Skeletal muscle cell (primary cell): ENCODE results near the gene RETREG3.
"Not testable (repeated sequence)": the region's sequence is repeated elsewhere in the genome, so short reads cannot be mapped to it uniquely, and the experiment has no call there.

Source experiments
- DNase-seq: peaks from one replicate; pipeline ENCODE4 v3.0.0-alpha.2; 2010; ENCODE audit warnings: low read depth
- H3K4me3 ChIP-seq: 2 replicates; pipeline ENCODE4 v1.5.1; 2011; ENCODE audit warnings: low read depth, mild to moderate bottlenecking, control low read depth, low read length, moderate library complexity

Gene RETREG3

DNA sequence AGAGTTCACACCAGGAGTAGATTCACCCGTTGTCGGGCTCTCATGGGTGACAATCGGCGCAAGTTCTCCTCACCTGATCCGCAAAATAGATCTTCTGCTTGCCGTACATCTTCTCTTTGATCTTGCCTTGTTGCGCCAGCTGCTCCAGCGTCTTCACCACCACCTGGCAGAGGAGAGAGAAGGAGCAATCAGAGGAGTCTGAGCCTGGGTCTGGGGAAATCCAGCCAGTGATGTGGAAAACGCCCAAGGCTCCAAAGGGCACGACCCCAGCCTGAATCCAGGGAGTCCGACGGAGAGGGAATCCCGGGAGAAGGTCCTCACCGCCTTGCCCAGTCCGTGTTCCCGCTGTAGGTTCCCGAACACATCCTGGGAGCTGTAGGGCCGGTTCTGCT, 32.0 kb downstream of the RETREG3 start:
- H3K4me3 ChIP-seq = peak overlapping the region; percentile 75
- no peak for DNase-seq

GRCh38 chr17:42574463-42574862, 34.7 kb downstream of the RETREG3 start:
- no peak overlapping the region for H3K4me3 ChIP-seq
- DNase-seq = no peak

GRCh38 chr17:42573095-42573494, 36.1 kb downstream of the RETREG3 start:
- DNase-seq = no peak
- no peak overlapping the region for H3K4me3 ChIP-seq

GRCh38 chr17:42571435-42572225, 37.5 kb downstream of the RETREG3 start:
- DNase-seq = no peak
- no peak overlapping the region for H3K4me3 ChIP-seq

GRCh38 chr17:42568341-42569111, 40.6 kb downstream of the RETREG3 start:
- DNase-seq = no peak
- no peak overlapping the region for H3K4me3 ChIP-seq

DNA sequence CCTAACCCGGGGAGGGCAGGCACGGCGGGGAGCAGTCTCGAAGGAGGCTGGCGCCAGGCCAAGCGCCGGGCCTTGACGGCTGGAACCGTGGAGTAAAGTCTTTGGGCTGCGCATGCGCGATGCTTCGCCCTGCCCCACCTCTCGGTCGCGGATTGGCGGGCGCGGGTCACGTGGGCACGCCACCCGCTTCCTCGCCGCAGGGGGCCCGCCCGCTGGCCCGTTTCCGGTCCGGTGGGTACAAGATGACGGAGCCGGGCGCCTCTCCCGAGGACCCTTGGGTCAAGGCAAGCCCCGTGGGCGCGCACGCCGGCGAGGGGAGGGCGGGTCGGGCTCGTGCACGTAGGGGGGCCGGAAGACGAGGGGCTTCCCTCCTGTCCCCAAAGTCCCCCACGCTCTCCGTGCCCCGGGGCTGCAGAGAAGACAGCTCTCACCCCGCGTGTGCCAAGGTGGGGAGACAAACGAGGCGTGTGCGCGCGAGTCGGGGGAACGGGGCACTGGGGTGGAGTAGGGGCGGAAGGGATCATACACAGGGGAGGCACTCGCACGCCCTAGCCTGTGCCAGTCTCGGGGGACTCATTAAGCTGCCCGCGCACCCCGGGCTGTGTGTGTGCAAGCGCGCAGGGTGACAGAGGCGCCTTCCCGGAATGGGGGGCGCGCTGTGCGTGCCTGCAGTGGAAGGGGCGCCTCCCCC, 42.1 kb downstream of the RETREG3 start, which contains the start of gene MLX:
Gene MLX, plus strand, starts transcription at position 218 of the 691 bp plus-strand sequence. Its CDS starts 25 bp downstream, at position 243.
- peak; percentile 64 for DNase-seq
- peak within 1 kb of the TSS; percentile 86 for H3K4me3 ChIP-seq

DNA sequence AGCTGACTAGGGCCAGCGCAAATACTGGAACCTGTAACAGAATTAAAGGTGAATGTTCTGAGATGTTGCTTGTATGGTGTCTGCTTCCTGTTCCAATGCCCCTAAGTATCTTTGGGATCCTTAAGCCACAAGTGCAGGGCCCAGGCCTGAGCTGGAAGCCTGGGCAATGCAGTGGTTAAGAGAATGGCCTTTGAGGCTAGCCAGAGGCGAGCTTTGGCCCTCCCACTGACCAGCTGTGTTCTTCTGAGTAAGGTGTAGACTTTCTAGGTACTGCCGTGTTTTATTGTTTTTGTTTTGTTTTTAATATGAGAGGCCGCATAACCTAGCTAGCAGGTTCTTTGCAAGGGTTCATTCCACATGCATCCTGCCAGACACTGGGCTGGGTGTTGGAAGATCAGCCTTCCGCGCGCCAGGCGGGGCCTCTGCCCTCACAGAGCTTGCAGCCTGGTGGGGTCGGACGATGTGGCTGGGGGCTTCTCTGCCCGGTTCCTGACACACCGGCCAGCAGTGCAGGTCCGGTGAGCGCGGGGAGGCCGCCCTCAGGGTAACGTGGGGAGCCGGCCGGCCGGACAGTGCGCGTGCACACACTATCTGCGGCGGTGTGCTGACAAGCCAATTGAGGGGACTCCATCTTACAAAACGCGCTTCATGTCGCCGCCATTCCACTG, 42.8 kb downstream of the RETREG3 start:
- H3K4me3 ChIP-seq = peak overlapping the region; percentile 86
- no peak for DNase-seq

GRCh38 chr17:42565523-42566214, 43.5 kb downstream of the RETREG3 start:
- H3K4me3 ChIP-seq = no peak overlapping the region
- DNase-seq = no peak

GRCh38 chr17:42564815-42565522, 44.2 kb downstream of the RETREG3 start:
- DNase-seq = no peak
- no peak overlapping the region for H3K4me3 ChIP-seq

- no peak for DNase-seq
- no peak overlapping the region for H3K4me3 ChIP-seq
These were observed 45.2 kb downstream of the RETREG3 start for GRCh38 chr17:42563950-42564349.

DNA sequence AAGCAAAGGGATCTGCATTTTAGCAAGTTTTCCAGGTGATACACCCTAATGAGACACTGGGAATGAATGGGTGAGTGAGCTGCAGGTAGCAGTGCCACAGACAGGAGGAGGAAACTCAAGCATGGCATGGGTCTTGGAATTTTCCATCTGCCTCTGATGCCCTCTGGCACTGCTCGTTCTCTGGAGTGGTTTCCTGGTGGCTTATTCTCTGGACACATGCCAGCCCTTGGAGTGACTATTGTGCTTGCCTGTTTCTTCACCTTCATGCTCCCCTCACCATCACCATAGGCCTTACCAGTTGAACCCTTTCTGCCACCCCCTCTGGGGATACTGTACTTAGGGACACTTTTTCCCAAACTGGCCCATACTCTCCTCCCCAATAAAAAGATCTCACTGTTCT, 45.6 kb downstream of the RETREG3 start:
- H3K4me3 ChIP-seq = peak overlapping the region; percentile 80
- DNase-seq = no peak

DNA sequence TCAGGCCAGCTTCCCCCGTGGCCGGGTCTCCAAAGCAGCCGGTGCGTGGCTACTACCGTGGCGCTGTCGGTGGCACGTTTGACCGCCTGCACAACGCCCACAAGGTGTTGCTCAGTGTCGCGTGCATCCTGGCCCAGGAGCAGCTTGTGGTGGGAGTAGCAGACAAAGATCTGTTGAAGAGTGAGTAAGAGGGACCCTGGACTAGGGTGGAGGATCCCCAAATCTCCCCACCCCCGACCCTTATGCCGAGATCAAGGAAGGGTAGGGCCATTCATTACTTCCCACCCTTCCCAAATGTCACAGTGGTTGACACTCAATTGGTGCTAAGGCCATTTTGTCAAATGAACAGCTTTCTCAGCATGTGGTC, 46.0 kb downstream of the RETREG3 start:
- no peak for DNase-seq
- peak overlapping the region; percentile 80 for H3K4me3 ChIP-seq

GRCh38 chr17:42562388-42563142, 46.6 kb downstream of the RETREG3 start:
- H3K4me3 ChIP-seq = peak overlapping the region; percentile 80
- no peak for DNase-seq

GRCh38 chr17:42561897-42562387, 47.2 kb downstream of the RETREG3 start, which contains the start of gene COASY:
Gene COASY, plus strand, starts transcription at chr17:42562148. Its CDS starts 475 bp downstream, at chr17:42562623.
- peak within 1 kb of the TSS; percentile 80 for H3K4me3 ChIP-seq
- peak; percentile 92 for DNase-seq

- no peak for DNase-seq
- no peak overlapping the region for H3K4me3 ChIP-seq
These were observed 48.9 kb downstream of the RETREG3 start for GRCh38 chr17:42560246-42560645.

DNA sequence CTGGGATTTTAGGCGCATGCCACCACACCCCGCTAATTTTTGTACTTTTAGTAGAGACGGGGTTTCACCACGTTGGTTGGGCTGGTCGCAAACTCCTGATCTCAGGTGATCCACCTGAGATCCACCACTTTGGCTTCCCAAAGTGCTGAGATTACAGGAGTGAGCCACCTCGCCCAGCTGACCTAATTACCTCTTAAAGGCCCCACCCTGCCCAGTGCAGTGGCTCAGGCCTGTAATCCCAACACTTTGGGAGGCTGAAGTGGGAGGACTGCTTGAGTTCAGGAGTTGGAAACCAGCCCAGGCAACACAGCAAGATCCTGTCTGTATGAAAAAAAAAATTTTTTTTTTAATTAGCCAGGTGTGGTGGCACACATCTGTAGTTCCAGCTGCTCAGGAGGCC, 50.1 kb downstream of the RETREG3 start:
- no peak for DNase-seq
- no peak overlapping the region for H3K4me3 ChIP-seq

- DNase-seq, H3K4me3 ChIP-seq: not testable (repeated sequence)
These were observed 53.1 kb downstream of the RETREG3 start for GRCh38 chr17:42555961-42556617.
